Measurements from ENCODE around the gene CLCN6.

Gene CLCN6

DNA sequence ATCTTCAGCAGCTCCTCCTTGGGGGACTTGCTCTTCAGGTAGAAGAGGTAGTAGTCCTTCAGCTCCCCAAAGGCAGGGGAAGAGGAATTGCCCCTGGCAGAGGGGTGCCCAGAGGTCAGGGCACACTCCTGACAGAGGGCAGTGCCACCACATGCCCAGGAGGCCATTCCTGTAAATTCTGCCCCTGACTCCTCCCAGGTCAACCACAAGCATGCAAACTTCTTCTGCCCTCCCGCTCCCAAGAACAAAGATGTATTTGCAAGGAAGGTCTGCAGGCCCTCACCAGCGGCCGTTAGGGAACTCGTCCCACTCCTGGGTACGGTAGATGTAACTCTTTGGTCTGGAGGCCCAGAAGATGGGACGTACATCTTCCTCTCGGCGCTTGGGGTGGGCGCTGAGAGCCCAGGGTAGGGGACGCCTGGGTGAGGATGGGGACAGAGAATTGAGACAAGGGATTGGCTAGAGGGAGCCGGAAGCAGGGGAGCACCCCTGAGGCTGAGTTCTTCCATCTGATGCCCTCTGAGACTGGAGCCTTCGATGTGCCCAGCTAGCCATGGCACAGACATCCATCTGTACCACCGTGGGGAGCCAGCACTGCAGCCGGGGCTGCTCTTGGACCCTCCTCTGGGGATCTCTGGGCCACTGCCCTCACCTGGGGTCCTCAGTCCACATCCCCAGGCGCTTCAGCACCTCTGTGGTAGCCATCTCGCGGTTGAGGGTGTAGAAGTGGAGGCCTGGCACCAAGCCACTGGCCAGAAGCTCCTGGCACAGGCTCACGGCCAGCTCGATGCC is 11.3 kb upstream of the CLCN6 start:
- POLR2A ChIA-PET: interaction anchor here (0.9 kb wide), 1 partner anchor 11 kb away, joined by 4 read pairs; the partner anchor contains the start of genes CLCN6 and MTHFR

DNA sequence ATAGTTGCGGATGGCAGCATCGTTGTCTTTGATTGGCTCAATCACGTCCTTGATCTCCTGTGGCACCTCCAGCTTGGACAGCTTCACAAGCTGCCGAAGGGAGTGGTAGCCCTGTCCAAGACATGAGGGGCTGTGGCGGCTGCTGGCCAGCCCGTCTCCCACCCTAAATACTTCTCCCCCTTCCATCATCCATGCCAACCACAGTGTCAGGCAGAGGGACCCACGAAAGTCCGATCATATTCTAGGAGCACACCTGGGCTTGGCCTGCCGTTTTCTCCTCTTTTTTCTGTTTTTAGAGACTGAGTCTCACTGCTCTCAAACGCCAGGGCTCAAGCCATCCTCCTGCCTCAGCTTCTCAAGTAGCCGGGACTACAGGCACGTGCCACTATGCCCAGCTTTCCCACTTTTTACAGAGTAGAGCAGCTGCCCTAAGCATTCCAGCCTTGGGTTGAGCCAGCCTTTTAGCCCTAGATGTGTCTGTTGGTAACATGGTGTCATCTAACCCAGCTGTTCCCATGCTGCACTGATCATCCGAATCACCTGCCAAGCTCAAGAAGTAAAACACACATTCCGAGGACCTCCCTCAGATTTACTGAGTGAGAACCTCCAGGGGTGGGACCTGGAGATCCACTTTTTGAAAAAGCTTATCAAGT is 10.6 kb upstream of the CLCN6 start:
- POLR2A ChIA-PET: interaction anchor here (0.9 kb wide), 1 partner anchor 11 kb away, joined by 4 read pairs; the partner anchor contains the start of genes CLCN6 and MTHFR

More for the DNA sequence above, 11.3 kb upstream of the CLCN6 start:
- TF ChIP-seq TARDBP (IDR thresholded peaks at IDR 0.05): no peak
- TF ChIP-seq SUZ12 (IDR thresholded peaks at IDR 0.05): no peak
- no peak for TF ChIP-seq BHLHE40 (IDR thresholded peaks at IDR 0.05; ENCODE audit: borderline replicate concordance)
- TF ChIP-seq CTBP1 (IDR thresholded peaks at IDR 0.05; ENCODE audit: borderline replicate concordance): no peak
- TF ChIP-seq NFRKB (IDR thresholded peaks at IDR 0.05): no peak
- TF ChIP-seq LEF1 (IDR thresholded peaks at IDR 0.05; ENCODE audit: borderline replicate concordance): no peak
- TF ChIP-seq HDGF (IDR thresholded peaks at IDR 0.05; ENCODE audit: borderline replicate concordance): no peak
- no peak for TF ChIP-seq FOXA1 (IDR thresholded peaks at IDR 0.05)
- TF ChIP-seq, protein P1, sequence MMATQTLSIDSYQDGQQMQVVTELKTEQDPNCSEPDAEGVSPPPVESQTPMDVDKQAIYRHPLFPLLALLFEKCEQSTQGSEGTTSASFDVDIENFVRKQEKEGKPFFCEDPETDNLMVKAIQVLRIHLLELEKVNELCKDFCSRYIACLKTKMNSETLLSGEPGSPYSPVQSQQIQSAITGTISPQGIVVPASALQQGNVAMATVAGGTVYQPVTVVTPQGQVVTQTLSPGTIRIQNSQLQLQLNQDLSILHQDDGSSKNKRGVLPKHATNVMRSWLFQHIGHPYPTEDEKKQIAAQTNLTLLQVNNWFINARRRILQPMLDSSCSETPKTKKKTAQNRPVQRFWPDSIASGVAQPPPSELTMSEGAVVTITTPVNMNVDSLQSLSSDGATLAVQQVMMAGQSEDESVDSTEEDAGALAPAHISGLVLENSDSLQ (IDR thresholded peaks at IDR 0.05): no peak
- CTCF ChIA-PET: interaction anchor here (0.5 kb wide), 1 partner anchor 8 kb away, joined by 4 read pairs; no protein-coding TSS in a partner anchor
- no peak for DNase-seq (ENCODE audit: extremely low spot score)

DNA sequence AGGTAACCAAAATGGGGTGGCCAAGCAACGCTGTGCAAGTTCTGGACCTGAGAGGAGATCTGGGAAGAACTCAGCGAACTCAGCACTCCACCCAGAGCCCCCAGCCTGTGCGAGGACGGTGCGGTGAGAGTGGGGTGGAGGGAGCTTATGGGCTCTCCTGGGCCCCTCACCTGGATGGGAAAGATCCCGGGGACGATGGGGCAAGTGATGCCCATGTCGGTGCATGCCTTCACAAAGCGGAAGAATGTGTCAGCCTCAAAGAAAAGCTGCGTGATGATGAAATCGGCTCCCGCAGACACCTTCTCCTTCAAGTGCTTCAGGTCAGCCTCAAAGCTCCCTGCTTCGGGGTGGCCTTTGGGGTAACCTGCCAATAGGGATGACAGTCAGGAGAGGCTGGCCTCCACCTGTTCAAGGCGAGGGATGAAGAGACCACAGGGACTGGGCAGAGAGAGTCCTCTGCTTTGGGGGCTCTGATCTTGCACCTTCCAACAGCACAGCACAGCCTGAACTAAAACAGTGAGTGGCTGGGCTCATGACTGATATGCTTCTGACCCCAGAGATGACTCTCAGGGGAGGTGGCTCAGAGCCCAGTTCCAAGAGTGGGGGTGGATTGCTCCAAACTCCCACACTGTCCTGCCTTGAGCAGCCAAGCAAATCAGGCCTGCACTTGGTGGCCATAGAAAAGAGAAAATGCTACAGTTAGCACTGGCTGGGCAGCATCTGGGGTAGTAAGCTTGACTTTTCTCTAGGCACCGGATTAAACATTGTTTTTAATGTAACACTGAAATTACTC is 9.8 kb upstream of the CLCN6 start:
- CTCF ChIA-PET: interaction anchor here (2.3 kb wide), 1 partner anchor 11 kb away, joined by 6 read pairs; no protein-coding TSS in a partner anchor
- no peak for TF ChIP-seq FOXK2 (IDR thresholded peaks at IDR 0.05)
- TF ChIP-seq ZNF384 (IDR thresholded peaks at IDR 0.05): no peak
- TF ChIP-seq TARDBP (IDR thresholded peaks at IDR 0.05): no peak
- no peak for TF ChIP-seq BHLHE40 (IDR thresholded peaks at IDR 0.05; ENCODE audit: borderline replicate concordance)
- no peak for TF ChIP-seq HDGF (IDR thresholded peaks at IDR 0.05; ENCODE audit: borderline replicate concordance)
- TF ChIP-seq FOXA1 (IDR thresholded peaks at IDR 0.05): no peak
- TF ChIP-seq ELF4 (IDR thresholded peaks at IDR 0.05): no peak
- TF ChIP-seq SP1 (IDR thresholded peaks at IDR 0.05): no peak
- no peak for TF ChIP-seq FOXM1 (IDR thresholded peaks at IDR 0.05; ENCODE audit: borderline replicate concordance)
- no peak for TF ChIP-seq ARNT (IDR thresholded peaks at IDR 0.05)
- TF ChIP-seq L3MBTL2 (conservative IDR thresholded peaks at IDR 0.05): no peak
- TF ChIP-seq, protein P1 (IDR thresholded peaks at IDR 0.05): no peak
- no peak for TF ChIP-seq SUZ12 (IDR thresholded peaks at IDR 0.05)
- TF ChIP-seq LEF1 (IDR thresholded peaks at IDR 0.05; ENCODE audit: borderline replicate concordance): no peak
- TF ChIP-seq NFRKB (IDR thresholded peaks at IDR 0.05): no peak
- TF ChIP-seq CTBP1 (IDR thresholded peaks at IDR 0.05; ENCODE audit: borderline replicate concordance): no peak
- POLR2A ChIA-PET: no interaction called here
- no peak for DNase-seq (ENCODE audit: extremely low spot score)

More for the DNA sequence above, 10.6 kb upstream of the CLCN6 start:
- CTCF ChIA-PET: interaction anchor here (0.5 to 2.3 kb wide), 2 partner anchors 9 to 10 kb away, joined by 4 to 6 read pairs; no protein-coding TSS in a partner anchor
- no peak for DNase-seq (ENCODE audit: extremely low spot score)
- TF ChIP-seq LEF1 (IDR thresholded peaks at IDR 0.05; ENCODE audit: borderline replicate concordance): no peak
- no peak for TF ChIP-seq BHLHE40 (IDR thresholded peaks at IDR 0.05; ENCODE audit: borderline replicate concordance)
- TF ChIP-seq L3MBTL2 (conservative IDR thresholded peaks at IDR 0.05): no peak
- no peak for TF ChIP-seq HDGF (IDR thresholded peaks at IDR 0.05; ENCODE audit: borderline replicate concordance)
- TF ChIP-seq SUZ12 (IDR thresholded peaks at IDR 0.05): no peak
- TF ChIP-seq CTBP1 (IDR thresholded peaks at IDR 0.05; ENCODE audit: borderline replicate concordance): no peak
- TF ChIP-seq ARNT (IDR thresholded peaks at IDR 0.05): no peak
- TF ChIP-seq FOXK2 (IDR thresholded peaks at IDR 0.05): no peak
- TF ChIP-seq NFRKB (IDR thresholded peaks at IDR 0.05): no peak
- no peak for TF ChIP-seq ELF4 (IDR thresholded peaks at IDR 0.05)
- no peak for TF ChIP-seq ZNF384 (IDR thresholded peaks at IDR 0.05)
- TF ChIP-seq TARDBP (IDR thresholded peaks at IDR 0.05): no peak
- no peak for TF ChIP-seq SP1 (IDR thresholded peaks at IDR 0.05)
- TF ChIP-seq FOXA1 (IDR thresholded peaks at IDR 0.05): no peak
- TF ChIP-seq, protein P1 (IDR thresholded peaks at IDR 0.05): no peak
- no peak for TF ChIP-seq FOXM1 (IDR thresholded peaks at IDR 0.05; ENCODE audit: borderline replicate concordance)

DNA sequence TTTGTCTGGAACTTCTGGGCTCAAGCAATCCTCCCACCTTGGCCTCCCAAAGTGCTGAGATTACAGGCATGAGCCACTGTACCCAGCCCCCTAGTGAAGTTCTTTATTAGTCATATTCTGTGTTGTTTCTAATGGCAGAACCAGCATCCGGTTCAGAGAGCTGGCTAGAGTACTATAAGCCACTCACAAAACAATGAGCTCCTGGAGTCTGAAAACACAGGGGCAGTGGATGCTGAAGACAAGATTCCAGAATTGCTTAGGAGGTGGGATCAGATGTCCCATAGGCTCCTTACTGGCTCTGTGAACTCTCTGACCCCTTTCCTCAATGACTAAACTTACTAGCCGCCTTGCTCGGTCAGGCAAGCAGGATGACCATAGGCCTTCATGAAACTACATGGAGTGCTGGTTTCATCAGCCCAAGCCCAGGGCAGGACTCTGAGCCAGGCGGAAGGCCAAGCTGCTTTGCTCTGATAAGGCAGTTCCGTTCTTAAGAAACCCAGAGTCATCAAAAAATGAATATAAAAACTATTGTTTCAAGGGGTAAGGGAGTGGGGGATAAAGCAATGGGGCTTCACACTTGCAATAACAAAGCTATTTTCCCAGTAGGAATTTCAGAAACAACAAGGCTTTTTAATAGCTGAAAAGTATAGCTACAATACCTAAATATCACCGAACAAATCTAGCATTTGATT is 8.3 kb upstream of the CLCN6 start:
- TF ChIP-seq TARDBP (IDR thresholded peaks at IDR 0.05) (no peak), SUZ12 (IDR thresholded peaks at IDR 0.05) (no peak)
- POLR2A ChIA-PET: interaction anchor here (0.9 to 1.3 kb wide), 3 partner anchors 8 to 110 kb away, joined by 3 to 4 read pairs (median 4); partner anchors contain the start of genes CLCN6 and MTHFR
- CTCF ChIA-PET: interaction anchor here (2.3 kb wide), 1 partner anchor 12 kb away, joined by 6 read pairs; no protein-coding TSS in a partner anchor
- no peak for DNase-seq (ENCODE audit: extremely low spot score)

DNA sequence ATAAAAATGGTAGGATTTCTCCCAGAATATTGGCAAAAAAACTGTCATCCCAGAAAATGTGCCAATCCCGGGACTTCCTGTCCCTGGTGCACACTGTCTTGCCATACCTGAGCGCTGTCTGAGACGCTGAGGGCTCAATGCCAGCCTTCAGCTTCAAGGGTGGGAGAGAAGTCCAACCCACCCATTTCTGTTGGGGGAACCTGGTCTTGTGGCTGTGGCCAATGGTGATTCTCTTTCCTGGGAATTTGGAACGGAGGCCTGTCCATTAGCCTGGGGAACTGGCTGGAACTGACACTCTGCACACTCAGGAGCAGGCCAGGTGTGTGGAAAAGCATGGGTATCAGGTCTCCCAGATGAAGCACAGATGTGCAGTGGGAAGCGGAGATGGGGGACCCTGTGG is 6.9 kb upstream of the CLCN6 start:
- POLR2A ChIA-PET: no interaction called here
- DNase-seq (ENCODE audit: extremely low spot score): no peak
- CTCF ChIA-PET: no interaction called here
- TF ChIP-seq BHLHE40 (IDR thresholded peaks at IDR 0.05; ENCODE audit: borderline replicate concordance) (no peak), HDGF (IDR thresholded peaks at IDR 0.05; ENCODE audit: borderline replicate concordance) (no peak), LEF1 (IDR thresholded peaks at IDR 0.05; ENCODE audit: borderline replicate concordance) (no peak), SP1 (IDR thresholded peaks at IDR 0.05) (no peak), ELF4 (IDR thresholded peaks at IDR 0.05) (no peak)
- TF ChIP-seq, protein P1 (IDR thresholded peaks at IDR 0.05): no peak

Measured in HEK293T (cell line).